Endodermal cell (in vitro differentiated cells): ENCODE measurements around the gene RNF223. TPM values are rescaled to one million over a fixed set of nuclear protein-coding genes. Genes with fewer than 3 reads are reported as not detected.
A peak's percentile ranks its signal among the peaks of the same experiment; 100 is the strongest.

Experiments
- DNase-seq: peaks from one replicate; pipeline ENCODE4 v3.0.0-alpha.2; 2017
- H3K27ac ChIP-seq: 2 replicates; pipeline ENCODE4 v1.5.1; 2013; ENCODE audit warnings: mild to moderate bottlenecking, low read depth, low read length, moderate library complexity
- H3K27me3 ChIP-seq: 2 replicates; pipeline ENCODE4 v1.6.1; 2013; ENCODE audit warnings: mild to moderate bottlenecking, low read length, moderate library complexity; ENCODE audit not compliant: insufficient read depth, control insufficient read depth, poor library complexity, severe bottlenecking
- H3K36me3 ChIP-seq: 2 replicates; pipeline ENCODE4 v1.7.0; 2013; ENCODE audit warnings: mild to moderate bottlenecking, low read length, moderate library complexity; ENCODE audit not compliant: control insufficient read depth, insufficient read depth
- H3K4me1 ChIP-seq: one replicate; pipeline ENCODE4 v1.7.0; 2013; ENCODE audit warnings: low read length; ENCODE audit not compliant: control insufficient read depth, insufficient read depth
- H3K4me3 ChIP-seq: 2 replicates; pipeline ENCODE4 v1.5.1; 2013; ENCODE audit warnings: mild to moderate bottlenecking, low read length, moderate library complexity
- H3K9ac ChIP-seq: 2 replicates; pipeline ENCODE4 v1.6.1; 2013; ENCODE audit warnings: mild to moderate bottlenecking, low read length, moderate library complexity; ENCODE audit not compliant: poor library complexity, severe bottlenecking; ENCODE audit errors: extremely low read depth
- H3K9me3 ChIP-seq: 2 replicates; pipeline ENCODE4 v1.6.1; 2013; ENCODE audit warnings: mild to moderate bottlenecking, low read length, moderate library complexity; ENCODE audit not compliant: control insufficient read depth
- H3K27ac Mint-ChIP-seq: 2 replicates; pipeline ENCODE4 v1.8.0; 2020; ENCODE audit warnings: mixed read lengths
- H3K27me3 Mint-ChIP-seq: 2 replicates; pipeline ENCODE4 v1.8.0; 2021; ENCODE audit warnings: mild to moderate bottlenecking, mixed read lengths; ENCODE audit not compliant: insufficient read depth
- H3K36me3 Mint-ChIP-seq: 2 replicates; pipeline ENCODE4 v1.8.0; 2020; ENCODE audit warnings: low read depth, mixed read lengths
- H3K4me1 Mint-ChIP-seq: 2 replicates; pipeline ENCODE4 v1.8.0; 2020; ENCODE audit warnings: mixed read lengths
- H3K4me3 Mint-ChIP-seq: 2 replicates; pipeline ENCODE4 v1.8.0; 2020; ENCODE audit warnings: mild to moderate bottlenecking, moderate library complexity, mixed read lengths
- H3K9me3 Mint-ChIP-seq: 2 replicates; pipeline ENCODE4 v1.8.0; 2020; ENCODE audit warnings: mild to moderate bottlenecking, mixed read lengths
- CTCF ChIP-seq: fragments of 200-600 bp; sonication (generic); conservative IDR thresholded peaks from 2 replicates; pipeline ENCODE4 v1.5.0; 2021; ENCODE audit warnings: antibody characterized with exemption, mild to moderate bottlenecking
- WGBS, 2 experiments: methylation state at CpG; one replicate each; pipeline versions ENCODE4 v1.1.5 to v1.1.7; 2013; ENCODE audit warnings: missing lambda C conversion rate in 2 of 2, mixed read lengths in 1 of 2; ENCODE audit not compliant: insufficient coverage in 1 of 2, insufficient read length in 1 of 2; 5-methylcytosine and 5-hydroxymethylcytosine counted together
- total RNA-seq, 2 donors: library from RNA; stranded (reverse); fragmentation: NEBNext Ultra II Directional in 1 of 2; extraction: Animal tissue kit (Norgen Biotek cat#: 25700) in 1 of 2; gene quantifications; 2 replicates in 1 of 2; 3 replicates in 1 of 2; pipeline ENCODE4 v1.2.1, GENCODE V29; 2021

RNF223 gene
- total RNA-seq, 2 donors from 2014 or later, result not detected

DNA sequence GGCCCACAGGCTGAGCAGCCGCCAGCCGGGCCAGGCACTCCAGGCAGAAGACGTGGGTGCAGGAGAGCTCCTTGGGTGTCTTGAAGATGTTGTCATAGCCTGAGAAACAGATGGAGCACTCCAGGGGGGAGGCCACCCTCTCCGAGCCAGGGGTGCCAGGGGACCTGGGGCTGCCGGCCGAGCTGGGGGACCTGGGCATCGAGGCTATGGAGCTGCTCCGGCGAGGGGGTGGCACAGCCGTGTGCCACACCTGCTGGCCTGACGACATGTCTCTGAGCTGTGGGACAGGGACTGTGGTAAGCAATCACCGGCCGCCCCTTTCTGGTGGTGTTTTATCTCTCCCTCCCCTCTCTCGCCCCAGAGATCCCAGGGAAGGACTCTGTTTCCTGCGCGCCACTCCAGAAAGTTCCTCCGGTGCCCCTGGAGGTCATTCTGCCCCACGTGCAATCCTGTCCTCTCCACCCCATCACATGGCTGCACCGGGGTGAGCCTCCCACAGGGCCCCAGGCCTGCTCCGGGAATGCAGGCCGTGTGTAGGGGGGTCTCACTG, 1.7 kb downstream of the RNF223 start:
- DNase-seq, result no peak
- Histone ChIP-seq H3K27me3 (peaks cover 40% of the 10 kb centered on the region), H3K9me3 (no peaks in the 10 kb centered on the region), H3K9ac (no peak overlapping the region), H3K4me1 (no peaks in the 10 kb centered on the region), H3K4me3 (no peak overlapping the region), H3K27ac (no peak overlapping the region), H3K36me3 (no peaks in the 10 kb centered on the region)
- WGBS, 2 experiments, result 87 to 95% methylated on average over 14 to 21 of the region's 21 CpGs
- Mint-ChIP-seq H3K27me3 (peaks cover 33% of the 10 kb centered on the region), H3K9me3 (no peaks in the 10 kb centered on the region), H3K36me3 (no peaks in the 10 kb centered on the region), H3K27ac (no peak overlapping the region), H3K4me3 (no peak overlapping the region), H3K4me1 (no peaks in the 10 kb centered on the region)
- TF ChIP-seq CTCF, result no peak

- 91 to 95% methylated on average over 30 to 56 of the region's 56 CpGs for WGBS, 2 experiments
- Histone ChIP-seq H3K27me3 (peaks cover 37% of the 10 kb centered on the region), H3K4me1 (no peaks in the 10 kb centered on the region), H3K4me3 (no peak overlapping the region), H3K9ac (no peak overlapping the region), H3K27ac (no peak overlapping the region), H3K36me3 (no peaks in the 10 kb centered on the region), H3K9me3 (no peaks in the 10 kb centered on the region)
- H3K27me3 Mint-ChIP-seq, result peaks cover 36% of the 10 kb centered on the region
- no peaks in the 10 kb centered on the region for H3K9me3 Mint-ChIP-seq
- H3K36me3 Mint-ChIP-seq, result no peaks in the 10 kb centered on the region
- DNase-seq, result no peak
- no peak for TF ChIP-seq CTCF
- no peak overlapping the region for H3K4me3 Mint-ChIP-seq
- no peaks in the 10 kb centered on the region for H3K4me1 Mint-ChIP-seq
- no peak overlapping the region for H3K27ac Mint-ChIP-seq
Measured at GRCh38 chr1:1071486-1072298, 2.4 kb downstream of the RNF223 start.

DNA sequence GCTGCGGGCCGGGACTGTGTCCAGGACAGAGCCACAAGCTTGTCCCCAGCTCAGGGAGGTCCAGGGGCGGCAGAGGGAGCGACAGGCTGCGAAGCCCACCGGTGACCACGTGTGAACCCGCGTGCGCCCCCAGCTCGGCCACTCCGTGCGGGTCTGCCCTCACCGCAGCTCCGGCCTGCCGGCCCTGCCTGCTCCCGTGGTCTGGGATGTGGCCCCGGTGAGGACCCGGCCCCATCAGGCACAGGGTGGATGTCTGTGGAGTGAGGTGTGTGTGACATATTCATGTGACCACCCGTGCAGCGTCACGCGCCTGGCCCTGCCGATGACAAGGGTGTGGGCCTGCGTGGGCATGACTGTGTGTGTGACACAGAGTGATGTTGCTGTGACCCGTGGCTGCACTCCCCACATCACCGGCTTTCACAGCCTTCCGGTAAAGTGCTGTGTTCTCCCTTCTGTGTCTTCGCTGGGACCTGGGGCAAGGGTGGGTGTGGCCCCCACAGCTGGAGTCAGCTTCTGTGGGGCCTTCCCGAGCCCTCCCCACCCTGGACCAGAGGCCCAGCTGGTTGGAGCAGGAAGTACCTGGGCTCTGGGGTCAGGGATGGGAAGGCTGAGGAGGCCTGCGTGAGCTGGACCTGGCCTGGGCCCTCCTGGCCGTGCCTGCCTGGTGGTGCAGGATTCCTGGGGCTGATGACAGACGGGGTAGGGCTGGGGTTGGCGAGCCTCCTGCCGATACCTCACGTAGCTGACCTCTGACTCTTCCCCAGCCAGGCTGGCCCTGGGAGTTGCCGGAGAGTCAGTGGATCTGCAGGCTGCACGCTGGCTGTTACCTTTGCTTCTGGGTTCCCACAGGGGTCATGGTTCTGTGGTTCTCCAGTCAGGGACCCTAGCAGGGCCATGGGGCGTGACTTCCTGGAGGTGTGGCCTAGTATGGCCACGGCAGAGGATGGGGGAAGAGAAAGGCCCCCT, 4.1 kb downstream of the RNF223 start:
- Histone ChIP-seq H3K9ac (no peak overlapping the region), H3K27me3 (peaks cover 36% of the 10 kb centered on the region), H3K4me3 (peak overlapping the region; percentile 75), H3K4me1 (no peaks in the 10 kb centered on the region), H3K27ac (no peak overlapping the region), H3K9me3 (no peaks in the 10 kb centered on the region), H3K36me3 (no peaks in the 10 kb centered on the region)
- Mint-ChIP-seq H3K9me3 (no peaks in the 10 kb centered on the region), H3K27ac (no peak overlapping the region), H3K4me1 (no peaks in the 10 kb centered on the region), H3K36me3 (no peaks in the 10 kb centered on the region), H3K27me3 (peaks cover 49% of the 10 kb centered on the region), H3K4me3 (peak overlapping the region; percentile 26)
- no peak for TF ChIP-seq CTCF
- WGBS, 2 experiments, result 69 to 73% methylated on average over 16 to 40 of the region's 40 CpGs
- DNase-seq, result no peak
